SW 1271 (cell line): ENCODE measurements around the gene IKZF3.
"Not testable (repeated sequence)": the region's sequence is repeated elsewhere in the genome, so short reads cannot be mapped to it uniquely, and the experiment has no call there.

Source experiments
- DNase-seq, 2 experiments: peaks; one replicate each; lab custom pipeline; 2025; lab: John Stamatoyannopoulos, UW

IKZF3 gene

GRCh38 chr17:39863918-39864746 is at the start of gene IKZF3:
TSS of gene IKZF3 (minus strand) at chr17:39864312. CDS start at chr17:39864126, 186 bp downstream.
- DNase-seq, result no peak

- no peak for DNase-seq
Observed at GRCh38 chr17:39908789-39909352, 44.8 kb upstream of the IKZF3 start.

- DNase-seq, result no peak
Observed at GRCh38 chr17:39904990-39905288, 40.8 kb upstream of the IKZF3 start.

- DNase-seq, result no peak
Observed at GRCh38 chr17:39903158-39903884, 39.2 kb upstream of the IKZF3 start.

- not testable (repeated sequence) for DNase-seq
Observed at GRCh38 chr17:39902027-39902426, 37.9 kb upstream of the IKZF3 start.

GRCh38 chr17:39899215-39899614 is 35.1 kb upstream of the IKZF3 start:
- no peak for DNase-seq

GRCh38 chr17:39898088-39898487 is 34.0 kb upstream of the IKZF3 start:
- no peak for DNase-seq

- no peak for DNase-seq
Observed at GRCh38 chr17:39894681-39895376, 30.7 kb upstream of the IKZF3 start.

GRCh38 chr17:39889200-39889599 is 25.1 kb upstream of the IKZF3 start:
- no peak for DNase-seq

- DNase-seq, result no peak
Observed at GRCh38 chr17:39887078-39887477, 23.0 kb upstream of the IKZF3 start.

- DNase-seq, result not testable (repeated sequence)
Observed at GRCh38 chr17:39886102-39886501, 22.0 kb upstream of the IKZF3 start.

- DNase-seq, result no peak
Observed at GRCh38 chr17:39872751-39873150, 8.6 kb upstream of the IKZF3 start.

GRCh38 chr17:39871801-39872200 is 7.7 kb upstream of the IKZF3 start:
- DNase-seq, result no peak

- DNase-seq, result no peak
Observed at GRCh38 chr17:39870776-39871175, 6.7 kb upstream of the IKZF3 start.

GRCh38 chr17:39868554-39868942 is 4.4 kb upstream of the IKZF3 start:
- DNase-seq, result no peak

GRCh38 chr17:39867880-39868553 is 3.9 kb upstream of the IKZF3 start, which contains the start of gene ZPBP2:
TSS of gene ZPBP2 (plus strand) at chr17:39868202. CDS start at chr17:39868355, 153 bp downstream.
- no peak for DNase-seq

- no peak for DNase-seq
Observed at GRCh38 chr17:39867084-39867879, 3.2 kb upstream of the IKZF3 start.

GRCh38 chr17:39866013-39866730 is 2.1 kb upstream of the IKZF3 start:
- DNase-seq, result no peak

- no peak for DNase-seq
Observed at GRCh38 chr17:39863244-39863917, 731 bp downstream of the IKZF3 start.

- no peak for DNase-seq
Observed at GRCh38 chr17:39861235-39861634, 2.9 kb downstream of the IKZF3 start.
